SK-N-MC (cell line): ENCODE measurements around the gene PRKN.

Source experiments
- DNase-seq: peaks from one replicate; pipeline ENCODE4 v3.0.0-alpha.2; 2011; ENCODE audit warnings: low read depth, low spot score
- H3K27ac ChIP-seq: fragments of 200-600 bp; sonication (generic); 2 replicates; pipeline ENCODE4 v1.5.1; 2016; ENCODE audit warnings: mixed run types
- H3K36me3 ChIP-seq: fragments of 200-600 bp; sonication (generic); 2 replicates; pipeline ENCODE4 v1.6.1; 2017; ENCODE audit warnings: antibody characterized with exemption, low read length, mixed read lengths; ENCODE audit not compliant: insufficient read depth
- H3K4me3 ChIP-seq: fragments of 200-600 bp; sonication (generic); 2 replicates; pipeline ENCODE4 v1.5.1; 2016
- H3K9ac ChIP-seq: fragments of 200-600 bp; sonication (generic); 2 replicates; pipeline ENCODE4 v1.8.0; 2017; ENCODE audit warnings: mixed run types, mixed read lengths; ENCODE audit not compliant: insufficient read length
- H3K9me3 ChIP-seq: fragments of 200-600 bp; sonication (generic); 2 replicates; pipeline ENCODE4 v1.6.1; 2017; ENCODE audit warnings: low read depth, mild to moderate bottlenecking, antibody characterized with exemption, low read length, moderate library complexity, mixed read lengths
- EZH2 ChIP-seq: fragments of 200-600 bp; sonication (generic); IDR thresholded peaks from one replicate; pipeline ENCODE4 v1.6.1; 2017; ENCODE audit warnings: antibody characterized with exemption
- FOXP2 ChIP-seq: optimal IDR thresholded peaks from 2 replicates; pipeline ENCODE3; 2011; ENCODE audit warnings: mild to moderate bottlenecking, moderate library complexity; ENCODE audit not compliant: insufficient read depth; ENCODE audit errors: extremely low read length, control extremely low read depth
- POLR2AphosphoS5 ChIP-seq: IDR thresholded peaks from 2 replicates; pipeline ENCODE4 v1.6.1; 2012; ENCODE audit warnings: mild to moderate bottlenecking, low read depth, low read length, borderline replicate concordance

Gene PRKN

DNA sequence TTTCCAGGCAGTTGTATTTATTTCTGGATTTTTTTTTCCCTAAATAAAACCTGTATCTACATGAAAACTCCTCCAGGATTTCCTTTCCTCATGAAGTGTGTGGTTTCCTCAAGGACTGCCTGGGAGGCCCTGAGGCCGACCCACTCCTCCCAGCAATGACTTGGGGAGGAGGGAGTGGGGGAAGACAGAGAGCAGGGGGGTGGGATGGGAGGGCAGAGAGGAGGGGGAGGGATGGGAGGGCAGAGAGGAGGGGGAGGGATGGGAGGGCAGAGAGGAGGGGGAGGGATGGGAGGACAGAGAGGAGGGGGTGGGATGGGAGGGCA, 1291.9 kb downstream of the PRKN start:
- H3K4me3 ChIP-seq: no peak overlapping the region
- no peak overlapping the region for H3K9ac ChIP-seq
- TF ChIP-seq FOXP2 (no peak), POLR2AphosphoS5 (no peak), EZH2 (no peak)
- no peaks in the 10 kb centered on the region for H3K36me3 ChIP-seq
- DNase-seq: no peak
- H3K27ac ChIP-seq: no peak overlapping the region
- no peaks in the 10 kb centered on the region for H3K9me3 ChIP-seq

DNA sequence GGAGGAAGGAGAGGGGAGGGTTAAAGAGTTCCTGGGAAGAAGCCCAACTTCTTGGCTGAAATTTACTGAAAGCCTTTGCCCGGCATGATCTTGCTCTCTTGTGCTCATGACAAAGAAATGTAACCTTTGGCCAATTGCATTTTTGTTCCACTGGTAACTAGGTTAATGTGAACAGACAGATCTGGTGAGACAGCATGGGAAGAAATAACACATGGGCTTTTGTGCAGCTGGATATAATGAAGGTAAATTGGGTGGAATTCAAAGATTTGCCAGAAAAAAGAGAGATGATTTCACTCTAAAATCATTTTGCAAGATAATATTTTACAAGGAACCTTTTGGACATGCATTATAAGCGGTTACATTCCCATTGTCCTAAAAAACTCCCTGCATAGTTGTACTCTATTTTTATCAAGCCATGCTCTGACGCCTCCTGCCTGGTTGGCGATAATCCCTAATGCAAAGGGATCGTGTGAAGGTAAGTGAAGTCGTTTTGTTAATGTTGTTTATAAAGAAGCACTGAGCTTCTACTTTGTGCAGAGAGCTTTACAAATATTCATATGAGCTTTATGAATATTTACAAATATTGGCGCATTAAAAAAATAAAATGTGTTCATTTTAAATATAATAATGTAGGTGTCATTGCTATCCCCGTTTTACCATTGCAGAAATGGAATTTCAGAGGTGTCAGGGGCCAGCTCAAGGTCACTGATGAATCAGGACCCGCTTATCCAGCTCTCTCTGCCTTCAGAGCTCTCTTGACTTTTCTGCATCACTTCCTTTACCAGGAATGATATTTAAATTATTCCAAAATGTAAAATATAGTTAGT, 1292.4 kb downstream of the PRKN start:
- TF ChIP-seq POLR2AphosphoS5 (no peak), EZH2 (no peak), FOXP2 (no peak)
- no peaks in the 10 kb centered on the region for H3K9me3 ChIP-seq
- DNase-seq: no peak
- no peak overlapping the region for H3K4me3 ChIP-seq
- H3K9ac ChIP-seq: no peak overlapping the region
- no peaks in the 10 kb centered on the region for H3K36me3 ChIP-seq
- H3K27ac ChIP-seq: no peak overlapping the region

- no peak for DNase-seq
- H3K9ac ChIP-seq: no peak overlapping the region
- no peak overlapping the region for H3K4me3 ChIP-seq
- H3K9me3 ChIP-seq: no peaks in the 10 kb centered on the region
- no peaks in the 10 kb centered on the region for H3K36me3 ChIP-seq
- no peak for TF ChIP-seq POLR2AphosphoS5
- no peak for TF ChIP-seq FOXP2
- TF ChIP-seq EZH2: no peak
- H3K27ac ChIP-seq: no peak overlapping the region
These were observed 1293.2 kb downstream of the PRKN start for GRCh38 chr6:161434350-161434749.

GRCh38 chr6:161432546-161432945, 1295.0 kb downstream of the PRKN start:
- H3K27ac ChIP-seq: no peak overlapping the region
- H3K9ac ChIP-seq: no peak overlapping the region
- no peaks in the 10 kb centered on the region for H3K36me3 ChIP-seq
- H3K4me3 ChIP-seq: no peak overlapping the region
- no peaks in the 10 kb centered on the region for H3K9me3 ChIP-seq
- DNase-seq: no peak
- TF ChIP-seq FOXP2: no peak
- TF ChIP-seq EZH2: no peak
- TF ChIP-seq POLR2AphosphoS5: no peak

GRCh38 chr6:161429921-161430490, 1297.6 kb downstream of the PRKN start:
- H3K36me3 ChIP-seq: no peaks in the 10 kb centered on the region
- H3K4me3 ChIP-seq: no peak overlapping the region
- H3K9ac ChIP-seq: no peak overlapping the region
- DNase-seq: no peak
- no peaks in the 10 kb centered on the region for H3K9me3 ChIP-seq
- no peak for TF ChIP-seq FOXP2
- no peak for TF ChIP-seq EZH2
- no peak for TF ChIP-seq POLR2AphosphoS5
- H3K27ac ChIP-seq: no peak overlapping the region

- Histone ChIP-seq H3K4me3 (no peak overlapping the region), H3K9ac (no peak overlapping the region), H3K9me3 (no peaks in the 10 kb centered on the region), H3K27ac (no peak overlapping the region), H3K36me3 (no peaks in the 10 kb centered on the region)
- DNase-seq: no peak
- no peak for TF ChIP-seq POLR2AphosphoS5
- TF ChIP-seq FOXP2: no peak
- TF ChIP-seq EZH2: no peak
These were observed 1303.1 kb downstream of the PRKN start for GRCh38 chr6:161424421-161424820.

DNA sequence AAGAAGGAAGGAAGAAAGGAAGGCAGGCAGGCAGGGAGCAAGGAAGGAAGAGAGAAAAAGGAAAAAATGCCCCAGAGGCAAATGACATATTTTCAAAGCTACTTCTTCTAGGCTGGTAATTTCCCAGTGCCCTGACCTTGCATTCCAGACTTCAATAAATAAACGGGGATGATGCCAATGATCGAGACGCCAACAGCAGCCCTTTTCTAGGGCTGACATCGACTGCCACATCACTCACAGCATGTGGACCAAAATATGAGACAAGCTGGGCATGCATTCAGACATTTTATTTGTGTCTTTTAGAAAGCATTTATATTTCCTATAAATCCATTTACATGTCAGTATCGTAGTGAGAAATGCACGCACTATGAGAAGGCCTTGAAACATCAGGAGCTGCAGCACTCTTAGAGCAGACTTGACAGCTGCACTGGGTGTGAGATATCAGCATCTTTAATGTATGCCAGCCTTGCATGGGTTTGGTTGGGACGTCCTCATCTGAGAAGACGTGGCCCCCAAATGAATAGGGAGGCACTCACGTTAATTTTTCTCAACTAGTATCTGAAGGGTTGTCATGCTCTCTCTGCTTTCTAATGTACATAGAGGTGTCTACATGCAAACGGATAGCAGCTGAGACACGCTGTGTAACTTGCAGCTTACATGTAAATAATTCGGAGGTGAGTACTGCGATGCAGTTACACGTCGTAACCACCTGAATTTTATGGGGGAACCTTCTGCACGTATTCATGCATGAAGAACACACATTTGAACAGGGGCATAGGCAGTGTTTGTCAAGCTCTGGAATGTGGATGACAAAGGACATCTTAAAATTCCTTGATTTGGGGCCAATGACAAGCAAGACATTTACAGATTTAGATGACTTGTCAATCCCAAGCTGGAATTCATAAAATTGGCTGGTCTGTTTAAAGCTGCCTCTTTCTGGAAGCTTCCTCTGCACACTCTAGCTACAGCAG, 1304.6 kb downstream of the PRKN start:
- no peak overlapping the region for H3K9ac ChIP-seq
- H3K9me3 ChIP-seq: no peaks in the 10 kb centered on the region
- no peak overlapping the region for H3K27ac ChIP-seq
- no peak overlapping the region for H3K4me3 ChIP-seq
- H3K36me3 ChIP-seq: no peaks in the 10 kb centered on the region
- TF ChIP-seq EZH2 (no peak), FOXP2 (no peak), POLR2AphosphoS5 (no peak)
- DNase-seq: no peak

- H3K27ac ChIP-seq: peak overlapping the region; percentile 48; the same call in 1 of the 2 replicates
- H3K36me3 ChIP-seq: no peaks in the 10 kb centered on the region
- TF ChIP-seq FOXP2 (no peak), POLR2AphosphoS5 (no peak), EZH2 (no peak)
- H3K4me3 ChIP-seq: peak overlapping the region; percentile 21; the same call in 1 of the 2 replicates
- H3K9ac ChIP-seq: no peak overlapping the region
- DNase-seq: peak; percentile 77
- no peaks in the 10 kb centered on the region for H3K9me3 ChIP-seq
These were observed 1309.1 kb downstream of the PRKN start for GRCh38 chr6:161418463-161418945.
